Upper lobe of left lung (tissue), 6 donors: ENCODE data around the gene TARDBP. TPM values are rescaled to one million over a fixed set of nuclear protein-coding genes. Genes with fewer than 3 reads are reported as not detected.

Source experiments
- ATAC-seq, 2 donors: fragments of 200-7000 bp; cut with Tn5 transposase; one replicate each; pipeline ENCODE4 v1.9.1; 2022; ENCODE audit warnings: mild to moderate bottlenecking in 2 of 2, moderate library complexity in 2 of 2; ENCODE audit not compliant: low FRiP score in 2 of 2
- DNase-seq, 2 donors: peaks; one replicate each; pipeline ENCODE4 v3.0.0-alpha.2; 2019 to 2020
- H3K27ac ChIP-seq, 4 donors: fragments of 200-600 bp; sonication (generic); one replicate each; pipeline ENCODE4 v1.5.1; 2016 to 2019
- H3K27me3 ChIP-seq, 4 donors: fragments of 200-600 bp; sonication (generic); one replicate each; pipeline ENCODE4 v1.5.1; 2017 to 2019
- H3K36me3 ChIP-seq, 4 donors: fragments of 200-600 bp; sonication (generic); one replicate each; pipeline ENCODE4 v1.5.1; 2016 to 2019
- H3K4me1 ChIP-seq, 4 donors: fragments of 200-600 bp; sonication (generic); one replicate each; pipeline ENCODE4 v1.5.1; 2018 to 2019
- H3K4me3 ChIP-seq, 4 donors: fragments of 200-600 bp; sonication (generic); one replicate each; pipeline ENCODE4 v1.5.1; 2017 to 2019; ENCODE audit warnings: mild to moderate bottlenecking in 2 of 4, moderate library complexity in 1 of 4
- H3K9me3 ChIP-seq, 4 donors: fragments of 200-600 bp; sonication (generic); one replicate each; pipeline ENCODE4 v1.5.1; 2018 to 2019
- CTCF ChIP-seq, 6 experiments: fragments of 450-650 bp in 4 of 6; fragments of 200-600 bp in 2 of 6; sonication (generic) in 2 of 6; IDR thresholded peaks; one replicate each; pipeline ENCODE4 v1.5.1; 2016 to 2019; ENCODE audit warnings: antibody characterized with exemption in 6 of 6
- EP300 ChIP-seq, 4 donors: sonication (generic); formaldehyde crosslinking; IDR thresholded peaks; one replicate each; pipeline ENCODE4 v1.5.1; 2017; ENCODE audit warnings: antibody characterized with exemption in 4 of 4, control low read depth in 2 of 4
- POLR2A ChIP-seq, 4 donors: fragments of 450-650 bp; IDR thresholded peaks; one replicate each; pipeline ENCODE4 v1.5.1; 2016 to 2017; ENCODE audit warnings: antibody characterized with exemption in 4 of 4, mild to moderate bottlenecking in 2 of 4
- POLR2AphosphoS5 ChIP-seq, 2 donors: sonication (generic); formaldehyde crosslinking; IDR thresholded peaks; one replicate each; pipeline ENCODE4 v1.5.1; 2017; ENCODE audit warnings: antibody characterized with exemption in 2 of 2
- WGBS, 2 donors: methylation state at CpG; one replicate each; pipeline ENCODE4 v1.1.5; 2017 to 2018; 5-methylcytosine and 5-hydroxymethylcytosine counted together
- total RNA-seq, 6 donors: library from RNA; depleted of rRNA in 4 of 6; stranded (reverse); fragments of >200 nt in 4 of 6; gene quantifications; one replicate each; pipeline versions ENCODE4 v1.1.0 to v1.2.1, GENCODE V29; 2016 to 2021
- donor health status: DM: no; HTN: no; CAD: no; lungs with moderate emphysema.
- donor health status: DM: no; HTN: yes; CAD: no; lungs with severe emphysema.

Gene TARDBP
- total RNA-seq, 6 donors from 2014 or later, result 108 to 388 (median 138) TPM

DNA sequence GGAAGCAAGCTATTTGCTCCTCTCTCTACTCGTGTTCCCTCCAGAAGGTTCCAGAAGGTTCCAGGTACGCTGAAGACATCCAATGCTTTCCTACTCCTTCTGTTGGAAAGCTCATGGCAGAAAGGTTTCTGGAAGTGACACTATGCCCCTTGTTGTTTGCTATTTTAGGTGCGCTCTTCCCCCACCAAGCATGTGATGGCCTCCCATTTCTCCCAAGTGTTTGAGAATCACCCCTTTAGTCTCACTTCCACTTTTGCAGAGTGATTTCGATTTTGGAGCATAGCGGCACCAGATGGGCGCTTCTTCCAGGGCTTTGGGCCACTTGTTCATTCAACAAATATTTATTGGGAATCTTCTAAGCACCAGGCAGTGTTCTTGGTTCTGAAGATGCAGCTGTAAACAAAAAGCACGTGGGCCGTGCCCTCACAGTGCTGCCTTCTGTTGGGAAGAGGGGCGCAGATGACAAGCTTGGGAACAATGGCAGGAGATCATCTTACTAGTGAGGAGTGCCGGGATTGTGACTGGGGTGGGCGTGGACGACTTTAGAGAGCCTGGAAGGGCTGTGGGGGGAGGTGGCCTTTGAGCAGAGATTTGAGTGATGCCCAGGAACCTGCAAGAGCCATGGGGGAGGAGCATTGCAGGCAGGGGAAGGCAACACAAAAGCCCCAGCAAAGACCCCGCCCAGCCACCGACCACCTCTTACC, 43.0 kb upstream of the TARDBP start:
- DNase-seq, result no peak
- H3K4me3 ChIP-seq, result no peak overlapping the region
- no peak for ATAC-seq
- no peaks in the 10 kb centered on the region for H3K27me3 ChIP-seq
- no peak overlapping the region for H3K27ac ChIP-seq
- H3K36me3 ChIP-seq, result no peaks in the 10 kb centered on the region
- H3K9me3 ChIP-seq, result no peaks in the 10 kb centered on the region
- peaks cover 0 to 23% (median 19%) of the 10 kb centered on the region in 4 donors for H3K4me1 ChIP-seq
- no peak for TF ChIP-seq POLR2A (IDR thresholded peaks at IDR 0.05)
- TF ChIP-seq EP300 (IDR thresholded peaks at IDR 0.05), result no peak
- no peak for TF ChIP-seq CTCF (IDR thresholded peaks at IDR 0.05)
- TF ChIP-seq POLR2AphosphoS5 (IDR thresholded peaks at IDR 0.05), result no peak
- 62 to 77% methylated on average over 14 of the region's 14 CpGs for WGBS, 2 donors

DNA sequence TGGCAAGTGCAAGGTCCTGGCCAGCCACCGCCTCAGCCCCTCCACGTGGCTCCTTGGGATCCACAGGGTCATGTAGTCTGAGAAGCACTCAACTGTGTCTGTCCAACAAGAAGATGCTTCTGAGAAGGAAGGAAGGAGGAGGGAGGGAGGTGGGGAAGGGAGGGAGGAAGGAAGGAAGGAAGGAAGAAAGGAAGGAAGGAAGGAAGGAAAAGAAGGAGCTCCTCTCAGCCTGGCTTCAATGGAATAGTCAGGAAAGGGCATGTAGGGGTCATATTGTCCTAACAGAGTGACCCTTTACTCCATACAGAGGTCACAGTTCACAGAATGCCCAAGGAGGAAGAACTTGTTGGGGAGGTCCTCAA, 42.5 kb upstream of the TARDBP start:
- WGBS, 2 donors, result 61 to 68% methylated on average over 2 of the region's 2 CpGs
- Histone ChIP-seq H3K27ac (no peak overlapping the region), H3K4me3 (no peak overlapping the region), H3K36me3 (no peaks in the 10 kb centered on the region), H3K4me1 (peaks cover 0 to 22% (median 18%) of the 10 kb centered on the region in 4 donors), H3K9me3 (no peaks in the 10 kb centered on the region), H3K27me3 (no peaks in the 10 kb centered on the region)
- ATAC-seq, result no peak
- peak in 1 of 2 donors; percentile 50 for DNase-seq
- TF ChIP-seq POLR2A (IDR thresholded peaks at IDR 0.05) (no peak), EP300 (IDR thresholded peaks at IDR 0.05) (no peak), CTCF (IDR thresholded peaks at IDR 0.05) (no peak)

DNA sequence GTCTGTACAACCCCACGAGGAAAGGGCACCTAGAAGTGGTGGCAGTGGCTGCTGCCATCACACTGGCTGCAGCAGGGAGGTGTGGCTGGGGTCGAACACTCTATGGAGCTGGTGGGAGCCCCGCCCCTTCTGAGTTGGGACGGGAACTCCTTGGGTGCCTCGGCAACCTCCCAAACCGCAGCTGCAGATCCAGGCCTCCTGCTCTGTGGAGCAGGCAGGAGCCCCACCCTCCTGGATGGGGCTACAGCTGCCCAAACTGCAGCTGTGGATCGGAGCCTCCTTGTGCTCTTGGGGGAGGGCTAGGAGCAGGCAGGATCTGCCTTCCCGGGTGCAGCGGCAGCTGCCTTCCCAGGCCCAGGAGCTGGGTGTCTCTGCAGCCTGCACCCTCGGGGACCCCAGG, 38.9 kb upstream of the TARDBP start:
- Histone ChIP-seq H3K4me1 (peaks cover 0 to 6% (median 0%) of the 10 kb centered on the region in 4 donors), H3K9me3 (no peaks in the 10 kb centered on the region), H3K27me3 (no peaks in the 10 kb centered on the region), H3K4me3 (no peak overlapping the region), H3K27ac (no peak overlapping the region), H3K36me3 (no peaks in the 10 kb centered on the region)
- peak in 1 of 2 donors; percentile 70 for ATAC-seq
- 39 to 53% methylated on average over 5 to 10 of the region's 10 CpGs for WGBS, 2 donors
- no peak for TF ChIP-seq CTCF (IDR thresholded peaks at IDR 0.05)
- TF ChIP-seq POLR2AphosphoS5 (IDR thresholded peaks at IDR 0.05), result no peak
- TF ChIP-seq POLR2A (IDR thresholded peaks at IDR 0.05), result no peak
- TF ChIP-seq EP300 (IDR thresholded peaks at IDR 0.05), result no peak
- DNase-seq, result peak in 1 of 2 donors; percentile 54

- H3K9me3 ChIP-seq, result no peaks in the 10 kb centered on the region
- no peaks in the 10 kb centered on the region for H3K36me3 ChIP-seq
- no peak for ATAC-seq
- H3K27me3 ChIP-seq, result no peaks in the 10 kb centered on the region
- H3K4me1 ChIP-seq, result peaks cover 0 to 6% (median 2%) of the 10 kb centered on the region in 4 donors
- no peak overlapping the region for H3K4me3 ChIP-seq
- H3K27ac ChIP-seq, result no peak overlapping the region
- 85 to 89% methylated on average over 15 to 17 of the region's 17 CpGs for WGBS, 2 donors
- TF ChIP-seq POLR2A (IDR thresholded peaks at IDR 0.05) (no peak), EP300 (IDR thresholded peaks at IDR 0.05) (no peak), CTCF (IDR thresholded peaks at IDR 0.05) (no peak)
- peak in 1 of 2 donors; percentile 56 for DNase-seq
Observed at GRCh38 chr1:10973956-10974881, 38.2 kb upstream of the TARDBP start.
